Left cardiac atrium (tissue), 4 donors: Measurements from ENCODE around the gene RHOB. TPM values are rescaled to one million over a fixed set of nuclear protein-coding genes. Genes with fewer than 3 reads are reported as not detected.
A peak's percentile ranks its signal among the peaks of the same experiment; 100 is the strongest.
"Not testable (repeated sequence)": the region's sequence is repeated elsewhere in the genome, so short reads cannot be mapped to it uniquely, and the experiment has no call there.

Source experiments
- ATAC-seq, 2 donors: fragments of 200-7000 bp; cut with Tn5 transposase; one replicate each; pipeline ENCODE4 v1.9.1; 2020; ENCODE audit warnings: mild to moderate bottlenecking in 2 of 2, moderate library complexity in 2 of 2
- DNase-seq: peaks from one replicate; pipeline ENCODE4 v3.0.0-alpha.2; 2020
- intact Hi-C, 2 donors: fragments of 100-400 bp; cut with DNase I; formaldehyde crosslinking; loops; one replicate each; pipeline versions ENCODE4 v1.14.1 to v1.15.1; 2022 to 2023
- total RNA-seq, 2 donors: library from RNA; stranded (reverse); fragmentation: NEBNext Ultra II Directional; extraction: Animal tissue kit (Norgen Biotek cat#: 25700); gene quantifications; one replicate each; pipeline ENCODE4 v1.2.1, GENCODE V29; 2021
- donor health status: DM: no; HTN: yes; CAD: no.
- donor health status: DM: no; HTN: yes; CAD: no; lungs with severe emphysema.
- donor health status: DM: yes; HTN: yes; CAD: no.
- donor health status: Dilated cardiomyopathy.

The RHOB gene
- total RNA-seq, 2 donors from 2014 or later, result 224 to 279 TPM

DNA sequence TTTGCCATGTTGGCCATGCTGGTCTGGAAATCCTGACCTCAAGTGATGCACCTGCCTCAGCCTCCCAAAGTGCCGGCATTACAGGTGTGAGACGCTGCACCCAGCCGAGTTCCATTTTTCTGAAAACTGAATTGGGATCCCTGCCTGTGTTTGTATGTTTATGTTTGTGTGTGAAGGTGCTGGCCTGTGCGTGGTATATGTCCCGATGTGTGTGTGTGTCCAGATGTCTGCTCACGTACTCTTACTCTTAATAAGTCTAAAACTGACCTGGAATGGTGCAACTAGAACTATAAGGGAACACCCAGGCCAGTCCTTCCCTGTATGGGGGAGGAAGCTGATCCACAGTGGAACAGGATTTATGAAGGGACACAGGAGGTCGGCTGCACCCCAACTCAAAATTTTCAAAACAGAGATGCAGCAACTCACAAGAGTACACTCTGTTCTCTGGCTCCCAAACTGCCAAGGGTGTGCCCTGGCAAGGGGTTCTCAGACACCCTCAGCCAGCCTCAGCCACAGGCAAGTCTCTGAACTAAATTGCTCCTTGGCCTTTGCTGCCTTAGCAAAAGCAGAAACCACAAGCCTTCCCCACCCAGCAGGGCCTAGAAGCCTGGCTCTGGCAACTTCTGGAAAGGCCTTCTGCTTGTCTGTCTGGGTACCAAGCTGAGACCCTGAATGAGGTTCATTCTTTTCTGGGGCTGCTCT lies 36.5 kb downstream of the RHOB start:
- intact Hi-C loops, result no loop called here
- DNase-seq (peak; percentile 53), ATAC-seq (peak; percentile 29 to 53)

DNA sequence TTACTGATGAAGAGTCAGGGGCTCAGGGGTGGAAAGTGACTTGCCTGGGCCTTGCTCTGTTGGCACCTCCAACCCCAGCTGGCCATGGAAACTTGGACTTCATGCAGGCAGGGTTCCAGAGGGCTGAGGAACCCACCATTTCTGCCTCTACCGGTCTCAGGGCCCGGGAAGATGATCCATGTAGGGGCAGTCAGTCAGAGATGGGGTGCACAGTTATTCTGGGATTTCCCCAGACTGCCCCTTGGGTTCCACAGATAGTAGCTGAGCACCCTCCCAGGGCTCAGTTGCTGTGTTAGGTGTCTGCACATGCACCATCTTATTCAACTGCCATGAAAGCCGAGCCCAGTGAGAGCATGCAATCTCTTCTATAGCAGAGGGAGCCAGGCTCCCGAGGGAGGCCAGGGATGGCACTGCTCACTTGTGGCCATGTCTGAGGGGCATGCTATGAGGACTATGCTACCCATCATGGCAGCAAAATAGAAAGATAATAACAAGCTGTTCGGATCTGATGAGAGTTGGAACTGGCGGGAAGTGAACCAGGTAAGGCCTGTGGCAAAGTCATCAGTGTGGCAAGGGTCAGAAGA lies 37.3 kb downstream of the RHOB start:
- ATAC-seq, result no peak
- DNase-seq, result no peak
- intact Hi-C loops, result no loop called here

GRCh38 chr2:20484810-20485611 lies 38.1 kb downstream of the RHOB start:
- ATAC-seq (no peak), DNase-seq (no peak)
- intact Hi-C loops, result no loop called here

GRCh38 chr2:20485612-20486388 lies 38.9 kb downstream of the RHOB start:
- intact Hi-C loops, result no loop called here
- DNase-seq (no peak), ATAC-seq (no peak)

DNA sequence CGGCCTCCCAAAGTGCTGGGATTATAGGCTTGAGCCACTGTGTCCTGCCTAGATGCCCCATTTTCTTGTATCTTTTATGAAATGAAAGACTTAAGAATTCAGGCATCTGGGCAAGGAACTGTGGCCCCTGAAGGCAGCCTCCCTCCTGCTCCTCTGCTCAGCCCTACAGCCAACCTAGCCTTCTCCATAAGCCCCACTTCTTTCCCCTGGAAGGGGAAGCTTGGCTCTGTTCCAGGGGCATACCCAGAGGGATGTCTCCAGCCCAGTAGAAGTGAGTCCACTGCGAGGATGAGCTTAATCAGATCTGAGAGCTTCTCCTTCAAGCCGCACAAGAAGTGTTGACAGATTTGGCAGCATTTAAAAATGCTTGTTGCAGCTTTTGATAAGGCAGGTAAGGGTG lies 39.7 kb downstream of the RHOB start:
- no peak for DNase-seq
- intact Hi-C loops, result no loop called here
- ATAC-seq, result no peak

DNA sequence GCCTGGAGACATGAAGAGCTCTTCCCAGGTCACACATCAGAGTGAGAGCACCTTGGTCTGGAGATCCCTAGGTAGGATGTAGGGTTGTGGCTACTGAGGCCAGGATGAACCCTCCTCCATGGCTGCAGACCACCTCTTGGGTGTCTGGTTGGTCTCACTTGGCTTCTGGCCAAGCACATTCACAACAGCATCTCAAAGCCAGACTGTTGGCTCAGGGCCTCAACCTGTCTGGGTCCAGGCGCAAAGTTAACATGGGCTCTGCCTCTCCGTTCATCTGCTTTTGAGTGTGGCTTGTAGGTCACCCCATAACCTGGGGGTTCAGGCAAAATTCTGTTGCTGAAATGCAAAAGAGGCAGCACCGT lies 40.1 kb downstream of the RHOB start:
- no peak for DNase-seq
- no peak for ATAC-seq
- intact Hi-C loops, result no loop called here

DNA sequence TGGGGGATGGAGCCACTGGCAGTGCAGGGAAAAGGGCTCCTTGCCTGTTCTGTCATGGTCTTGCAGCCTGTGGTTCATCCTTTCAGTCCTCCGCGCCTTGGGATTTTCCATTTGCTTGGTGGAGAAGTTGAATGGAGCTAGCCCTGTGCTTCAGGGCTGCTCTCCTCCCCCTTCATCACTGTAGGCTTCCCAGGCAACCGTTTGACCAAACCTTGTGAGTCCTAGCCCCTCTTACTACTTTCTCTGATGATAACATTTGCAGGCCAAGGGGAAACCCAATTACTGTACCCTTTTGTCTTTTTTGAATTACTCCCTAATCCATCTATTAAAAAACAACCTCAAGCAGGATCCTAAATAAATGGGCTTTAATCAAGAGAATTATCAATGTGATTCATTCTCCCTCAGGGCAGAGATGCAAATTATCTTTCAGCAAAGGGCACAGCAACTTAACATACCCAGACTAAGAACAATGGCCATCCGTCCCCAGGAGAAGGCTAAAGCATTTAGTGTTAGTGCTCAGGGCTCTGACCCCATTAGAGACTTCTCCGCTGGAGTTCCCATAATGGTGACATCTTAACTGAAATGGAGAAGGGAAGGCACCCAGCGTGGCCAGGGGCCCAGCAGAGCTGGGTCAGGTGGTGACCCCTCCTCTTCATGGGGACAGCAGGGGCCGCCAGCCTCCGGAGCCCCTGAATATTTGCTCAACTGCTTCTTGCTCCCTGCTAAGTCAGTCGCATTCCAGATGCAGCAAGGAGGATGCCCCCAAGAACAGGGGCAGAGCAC lies 40.7 kb downstream of the RHOB start:
- no peak for DNase-seq
- ATAC-seq, result no peak
- intact Hi-C loops, result no loop called here

- intact Hi-C loops, result no loop called here
- no peak for DNase-seq
- ATAC-seq, result no peak
These were observed 41.3 kb downstream of the RHOB start for GRCh38 chr2:20488201-20488641.

DNA sequence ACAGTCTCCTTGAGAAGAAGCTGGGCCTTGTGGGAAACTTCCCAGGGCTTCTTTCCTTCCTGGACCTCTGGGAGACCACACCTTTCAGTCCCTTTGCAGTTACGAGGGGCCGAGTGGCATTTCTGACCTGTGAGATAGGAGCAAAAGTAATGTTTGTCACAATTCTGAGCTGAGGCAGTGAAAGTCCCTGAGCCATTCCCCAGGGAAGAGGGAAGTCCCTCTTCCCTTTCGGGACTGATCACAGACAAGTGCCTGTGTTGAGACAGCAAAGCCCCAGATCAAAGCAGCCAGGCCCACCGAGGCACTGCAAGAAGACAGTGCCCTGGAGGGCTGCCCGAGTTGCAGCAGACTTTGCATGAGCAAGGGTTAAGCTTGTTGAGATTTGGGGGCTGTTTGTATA lies 41.9 kb downstream of the RHOB start:
- no peak for ATAC-seq
- DNase-seq, result no peak
- intact Hi-C loops, result no loop called here

GRCh38 chr2:20490300-20491181 lies 43.7 kb downstream of the RHOB start:
- DNase-seq (peak; percentile 72), ATAC-seq (peak; percentile 39 to 81)
- intact Hi-C loops, result no loop called here

DNA sequence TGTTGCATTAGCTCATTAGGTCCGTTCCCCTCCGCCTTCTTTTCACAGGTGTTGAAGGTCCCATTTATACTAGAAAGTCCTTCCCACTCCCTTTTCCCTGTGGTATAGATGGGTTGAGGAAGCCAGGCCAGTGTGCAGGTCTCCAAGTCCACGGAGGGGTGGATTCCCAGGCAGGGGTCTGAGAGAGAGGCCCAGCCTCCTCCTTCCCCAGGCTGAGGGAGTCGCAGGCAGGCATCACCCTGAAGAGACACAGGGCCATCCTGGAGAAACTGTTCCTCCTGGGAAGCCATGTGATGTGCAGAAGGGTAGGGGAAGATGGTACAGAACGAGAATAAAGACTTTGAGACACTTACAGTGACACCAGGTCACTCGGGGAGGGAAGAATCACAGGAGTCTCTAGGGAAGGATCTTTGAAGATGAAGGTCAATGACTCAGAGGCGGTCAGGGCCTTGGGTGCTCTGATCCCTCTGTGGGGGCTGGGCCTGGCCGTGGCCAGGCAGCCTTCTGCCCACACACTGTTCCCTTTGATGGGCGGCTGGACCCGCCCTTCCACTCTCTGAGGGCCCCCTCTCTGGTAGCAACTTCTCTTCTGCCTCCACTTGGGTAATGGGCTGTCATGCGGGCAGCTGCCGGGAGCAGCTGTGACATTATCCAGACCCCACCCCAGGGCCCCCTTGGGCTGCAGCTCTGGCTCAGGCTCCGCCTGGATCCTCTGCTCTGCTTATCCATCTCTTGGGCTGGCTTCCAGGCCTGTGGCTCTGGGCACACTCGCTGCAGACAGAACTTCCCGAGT lies 45.1 kb downstream of the RHOB start:
- ATAC-seq (peak; percentile 41 to 43), DNase-seq (peak; percentile 48)

GRCh38 chr2:20493095-20493494 lies 46.2 kb downstream of the RHOB start:
- intact Hi-C loops, DNase-seq, ATAC-seq: not testable (repeated sequence)

More for the DNA sequence above, 45.1 kb downstream of the RHOB start:
- intact Hi-C loops, result no loop called here

- ATAC-seq (no peak), DNase-seq (no peak)
- intact Hi-C loops, result no loop called here
These were observed 47.4 kb downstream of the RHOB start for GRCh38 chr2:20494241-20494640.

- no peak for DNase-seq
- ATAC-seq, result peak in 1 of 2 donors; percentile 38
- intact Hi-C loops, result no loop called here
These were observed 49.4 kb downstream of the RHOB start for GRCh38 chr2:20496076-20496872.

- intact Hi-C loops, result no loop called here
- no peak for ATAC-seq
- DNase-seq, result no peak
These were observed 50.1 kb downstream of the RHOB start for GRCh38 chr2:20496942-20497341.
